Measurements from ENCODE around the gene ITIH1.
A peak's percentile ranks its signal among the peaks of the same experiment; 100 is the strongest.

ITIH1 gene

DNA sequence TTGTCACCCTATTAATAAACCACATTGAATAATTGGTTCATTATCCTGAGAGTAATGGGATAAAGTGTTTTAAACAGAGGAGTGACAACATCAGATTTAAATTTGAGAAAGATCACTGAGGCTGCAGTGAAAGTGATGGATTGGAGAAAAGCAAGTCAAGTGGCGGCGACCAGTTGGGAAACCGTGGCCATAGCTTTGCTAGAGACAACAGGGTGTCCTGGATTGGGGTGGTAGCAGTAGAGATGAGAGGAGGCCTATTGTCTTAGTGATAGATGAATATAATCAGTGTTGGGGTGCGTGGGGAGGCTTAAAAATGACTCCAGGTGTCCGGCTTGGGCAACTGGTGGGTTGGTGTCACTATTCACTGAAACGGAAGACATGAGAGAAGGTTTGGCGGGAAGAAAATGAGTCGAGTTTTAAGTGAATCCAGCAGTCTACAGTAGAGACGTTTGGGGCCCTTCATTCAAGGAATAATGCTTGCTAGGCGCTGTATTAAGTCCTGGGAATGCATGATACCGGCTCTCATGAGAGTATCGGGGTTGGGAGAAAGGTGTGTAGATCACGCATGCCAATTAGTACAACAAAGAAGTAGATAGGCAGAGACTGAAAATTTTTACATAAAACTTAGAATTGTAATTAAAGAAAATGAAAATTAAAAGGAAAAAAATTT lies 7.5 kb upstream of the ITIH1 start:
- peak overlapping the region; percentile 80 for H3K4me3 ChIP-seq (ENCODE audit: low read depth, low read length)
- TF ChIP-seq, protein P1, sequence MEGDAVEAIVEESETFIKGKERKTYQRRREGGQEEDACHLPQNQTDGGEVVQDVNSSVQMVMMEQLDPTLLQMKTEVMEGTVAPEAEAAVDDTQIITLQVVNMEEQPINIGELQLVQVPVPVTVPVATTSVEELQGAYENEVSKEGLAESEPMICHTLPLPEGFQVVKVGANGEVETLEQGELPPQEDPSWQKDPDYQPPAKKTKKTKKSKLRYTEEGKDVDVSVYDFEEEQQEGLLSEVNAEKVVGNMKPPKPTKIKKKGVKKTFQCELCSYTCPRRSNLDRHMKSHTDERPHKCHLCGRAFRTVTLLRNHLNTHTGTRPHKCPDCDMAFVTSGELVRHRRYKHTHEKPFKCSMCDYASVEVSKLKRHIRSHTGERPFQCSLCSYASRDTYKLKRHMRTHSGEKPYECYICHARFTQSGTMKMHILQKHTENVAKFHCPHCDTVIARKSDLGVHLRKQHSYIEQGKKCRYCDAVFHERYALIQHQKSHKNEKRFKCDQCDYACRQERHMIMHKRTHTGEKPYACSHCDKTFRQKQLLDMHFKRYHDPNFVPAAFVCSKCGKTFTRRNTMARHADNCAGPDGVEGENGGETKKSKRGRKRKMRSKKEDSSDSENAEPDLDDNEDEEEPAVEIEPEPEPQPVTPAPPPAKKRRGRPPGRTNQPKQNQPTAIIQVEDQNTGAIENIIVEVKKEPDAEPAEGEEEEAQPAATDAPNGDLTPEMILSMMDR (IDR thresholded peaks at IDR 0.05; ENCODE audit: low read depth, low read length): no peak

DNA sequence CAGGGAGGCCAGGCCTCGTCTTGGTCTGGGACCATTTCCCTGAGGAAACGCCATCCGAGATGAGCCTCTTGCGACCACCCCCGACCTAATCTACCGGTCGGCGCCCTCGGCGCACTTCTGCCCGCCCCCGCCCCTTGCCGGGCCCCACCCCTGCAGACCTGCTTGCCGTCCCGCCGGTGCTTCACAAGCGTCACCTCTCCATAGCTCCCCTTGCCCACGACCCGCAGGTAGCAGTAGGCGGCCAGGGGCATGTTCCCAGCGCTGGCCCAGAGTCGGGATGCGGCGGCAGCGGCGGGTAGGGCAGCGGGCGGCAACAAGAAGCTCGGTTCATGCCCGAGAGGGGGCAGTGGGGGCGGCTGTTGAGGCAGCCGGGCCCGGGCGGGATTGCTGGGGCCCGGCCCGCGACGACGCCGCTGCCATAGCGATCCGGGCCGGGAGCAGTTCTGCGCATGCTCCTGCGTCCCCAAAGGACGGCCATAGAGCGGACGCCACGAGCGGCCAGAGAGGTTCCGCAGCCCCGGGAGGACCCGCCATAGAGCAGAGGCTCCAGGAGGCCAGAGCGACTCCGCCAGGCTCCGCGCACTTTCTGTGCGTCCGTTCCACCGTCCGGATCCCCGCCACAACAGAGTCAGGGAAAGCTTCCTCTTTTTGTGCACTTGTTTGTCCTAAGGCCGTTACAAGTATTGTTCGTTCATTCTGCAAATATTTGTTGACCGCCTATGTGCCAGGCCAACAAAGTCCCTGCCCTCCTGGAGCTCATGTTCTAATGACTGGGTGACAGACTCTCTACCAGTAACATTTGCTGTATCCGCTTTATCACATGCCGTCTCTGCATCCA lies 6.7 kb upstream of the ITIH1 start, which contains the start of gene NEK4:
Gene NEK4, minus strand, starts transcription at position 445 of the 838 bp plus-strand sequence. Its CDS starts 194 bp downstream, at position 251.
- TF ChIP-seq, protein P1 (IDR thresholded peaks at IDR 0.05; ENCODE audit: low read depth, low read length): no peak
- H3K4me3 ChIP-seq (ENCODE audit: low read depth, low read length): peak within 1 kb of the TSS; percentile 80

DNA sequence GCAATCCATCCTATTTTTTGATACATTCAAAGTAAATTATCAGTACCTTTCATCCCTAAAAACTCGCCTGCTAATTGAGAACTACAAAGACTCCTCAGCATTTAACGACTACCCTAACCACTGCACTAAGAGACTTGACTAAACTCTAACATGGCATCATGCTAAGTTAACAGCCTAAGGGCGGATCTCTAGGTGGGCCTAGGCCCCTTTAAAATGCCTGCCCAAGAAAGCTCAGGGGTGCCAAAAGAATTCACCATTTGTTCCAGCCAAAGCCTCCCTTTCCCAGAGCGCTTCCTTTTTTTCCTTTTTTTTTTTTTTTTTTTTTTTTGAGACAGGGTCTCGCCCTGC lies 6.1 kb upstream of the ITIH1 start:
- H3K4me3 ChIP-seq (ENCODE audit: low read depth, low read length): peak overlapping the region; percentile 80
- TF ChIP-seq, protein P1 (IDR thresholded peaks at IDR 0.05; ENCODE audit: low read depth, low read length): no peak

DNA sequence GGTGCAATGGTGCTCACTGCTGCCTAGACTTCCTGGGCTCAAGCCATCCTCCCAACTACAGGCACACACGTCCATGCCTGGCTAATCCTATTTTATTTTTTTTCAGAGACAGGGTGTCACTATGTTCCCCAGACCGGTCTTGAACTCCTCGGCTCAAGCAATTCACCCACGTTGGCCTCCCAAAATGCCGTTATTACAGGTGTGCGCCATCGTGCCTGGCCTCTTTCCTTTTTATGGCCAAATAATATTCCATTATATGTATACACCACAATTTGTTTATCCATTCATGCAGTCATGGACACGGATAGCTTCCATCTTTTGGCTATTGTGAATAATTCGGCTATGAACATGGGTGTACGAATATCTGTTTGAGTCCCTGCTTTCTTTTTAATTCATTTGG lies 5.7 kb upstream of the ITIH1 start:
- TF ChIP-seq, protein P1 (IDR thresholded peaks at IDR 0.05; ENCODE audit: low read depth, low read length): no peak
- no peak overlapping the region for H3K4me3 ChIP-seq (ENCODE audit: low read depth, low read length)

DNA sequence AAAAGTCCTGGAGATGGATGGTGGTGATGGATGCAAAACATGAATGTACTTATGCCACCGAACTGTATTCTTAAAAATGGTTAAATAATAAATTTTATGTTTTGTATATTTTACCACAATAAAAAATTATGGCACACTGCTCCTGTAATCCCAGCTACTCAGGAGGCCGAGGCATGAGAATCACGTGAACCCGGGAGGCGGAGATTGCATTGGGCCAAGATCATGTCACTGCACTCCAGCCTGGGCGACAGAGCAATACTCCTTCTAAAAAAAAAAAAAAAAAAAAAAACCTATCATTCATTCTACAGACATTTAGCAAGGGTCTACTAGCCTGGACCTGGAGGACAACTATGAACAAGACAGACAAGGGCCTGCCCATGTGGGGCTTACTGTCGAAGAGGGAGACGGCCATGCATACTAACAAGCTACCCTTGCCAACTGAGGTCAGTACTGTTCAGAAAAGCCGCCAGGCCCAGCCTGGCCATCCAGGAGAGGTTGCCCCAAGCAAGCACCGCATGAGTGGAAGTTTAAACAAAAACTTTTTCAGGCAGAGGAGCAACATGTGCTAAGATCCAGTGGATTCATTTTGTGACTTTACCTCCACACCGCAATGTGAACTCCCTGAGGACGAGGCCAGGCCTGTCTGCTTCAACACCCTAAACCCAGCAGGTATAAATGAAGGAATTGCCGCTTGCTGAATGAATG lies 3.9 kb upstream of the ITIH1 start:
- no peak overlapping the region for H3K4me3 ChIP-seq (ENCODE audit: low read depth, low read length)
- TF ChIP-seq, protein P1 (IDR thresholded peaks at IDR 0.05; ENCODE audit: low read depth, low read length): no peak

DNA sequence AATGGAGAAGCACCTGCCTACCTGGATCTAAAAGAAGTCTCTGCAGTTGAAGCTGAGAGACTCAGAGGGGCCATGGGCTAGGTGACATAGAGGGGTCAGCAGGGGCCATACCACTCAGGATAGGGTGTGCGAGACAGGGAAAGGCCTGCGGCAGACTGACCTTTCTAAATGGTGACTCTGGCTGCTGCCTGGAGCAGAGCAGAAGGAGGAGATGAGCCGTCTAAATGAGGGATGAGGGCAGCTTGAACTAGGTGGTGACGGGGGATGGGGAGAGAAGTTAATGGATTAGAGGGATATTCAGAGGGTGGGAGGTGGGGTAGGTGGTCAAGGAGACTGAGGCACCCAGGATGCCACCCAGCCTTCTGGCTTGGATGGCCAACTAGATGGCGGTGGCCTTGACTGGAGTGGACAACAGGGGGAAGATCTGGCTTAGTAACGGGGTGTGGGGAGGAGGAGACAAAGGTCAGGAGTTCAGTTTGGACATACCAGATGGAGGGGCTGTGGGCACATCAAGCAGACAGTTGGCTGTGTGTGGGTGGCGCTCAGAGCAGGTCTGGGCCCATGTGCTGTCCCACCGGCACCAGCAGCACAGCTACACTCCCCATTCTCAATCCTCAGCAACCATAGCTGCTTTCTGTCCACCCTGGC lies 3.2 kb upstream of the ITIH1 start:
- H3K4me3 ChIP-seq (ENCODE audit: low read depth, low read length): no peak overlapping the region
- TF ChIP-seq, protein P1 (IDR thresholded peaks at IDR 0.05; ENCODE audit: low read depth, low read length): no peak
